Type B pancreatic cell (in vitro differentiated cells): Measurements from ENCODE around the gene DHX16. TPM values are rescaled to one million over a fixed set of nuclear protein-coding genes. Genes with fewer than 3 reads are reported as not detected.
A peak's percentile ranks its signal among the peaks of the same experiment; 100 is the strongest.

Source experiments
- DNase-seq: peaks from one replicate; pipeline ENCODE4 v3.0.0; 2021; ENCODE audit warnings: mixed read lengths; ENCODE audit not compliant: unreplicated experiment; ENCODE audit errors: extremely low spot score
- H3K27ac Mint-ChIP-seq: 2 replicates; pipeline ENCODE4 v1.8.0; 2021; ENCODE audit warnings: mild to moderate bottlenecking, mixed read lengths
- H3K27me3 Mint-ChIP-seq: 2 replicates; pipeline ENCODE4 v1.8.0; 2021; ENCODE audit warnings: mixed read lengths
- H3K36me3 Mint-ChIP-seq: 2 replicates; pipeline ENCODE4 v1.8.0; 2021; ENCODE audit warnings: mixed read lengths
- H3K4me1 Mint-ChIP-seq: one replicate; pipeline ENCODE4 v1.8.0; 2021; ENCODE audit warnings: mixed read lengths; ENCODE audit not compliant: unreplicated experiment
- H3K4me3 Mint-ChIP-seq: 2 replicates; pipeline ENCODE4 v1.8.0; 2021; ENCODE audit warnings: mild to moderate bottlenecking, mixed read lengths
- H3K9me3 Mint-ChIP-seq: 2 replicates; pipeline ENCODE4 v1.8.0; 2021; ENCODE audit warnings: mixed read lengths
- total RNA-seq: library from RNA; stranded (reverse); gene quantifications from 2 replicates; pipeline ENCODE4 v1.2.1, GENCODE V29; 2021; ENCODE audit warnings: low replicate concordance
- TF ChIP-seq, protein P1 (sequence below): fragments of 200-600 bp; sonication (generic); conservative IDR thresholded peaks from 2 replicates; pipeline ENCODE4 v1.5.0; 2021; ENCODE audit warnings: antibody characterized with exemption, mild to moderate bottlenecking

DHX16 gene
- total RNA-seq, 1 donor from 2014 or later, result 29.6 TPM

DNA sequence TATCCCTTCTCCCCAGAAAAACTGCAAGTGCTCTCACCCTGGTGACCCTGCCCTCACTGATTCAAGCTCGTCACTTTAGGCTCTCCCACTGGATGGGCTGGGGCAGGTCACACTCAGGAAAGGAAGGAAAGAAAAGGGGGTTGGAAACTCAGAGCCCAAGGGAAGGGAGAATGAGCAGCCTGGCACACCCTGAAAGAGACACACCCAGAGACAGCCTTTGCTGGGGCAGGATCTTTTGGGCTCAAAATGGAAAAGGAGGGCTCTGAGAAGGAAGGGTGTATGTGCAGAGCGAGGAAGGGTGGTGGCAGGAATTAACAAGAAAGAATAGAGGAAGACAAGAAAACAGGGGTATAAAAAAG, 11.2 kb upstream of the DHX16 start:
- Mint-ChIP-seq H3K4me3 (peak overlapping the region; percentile 87), H3K27ac (peak overlapping the region; percentile 59), H3K4me1 (peaks cover 59% of the 10 kb centered on the region), H3K9me3 (no peaks in the 10 kb centered on the region), H3K27me3 (no peaks in the 10 kb centered on the region), H3K36me3 (peaks cover 11% of the 10 kb centered on the region)
- TF ChIP-seq, protein P1, sequence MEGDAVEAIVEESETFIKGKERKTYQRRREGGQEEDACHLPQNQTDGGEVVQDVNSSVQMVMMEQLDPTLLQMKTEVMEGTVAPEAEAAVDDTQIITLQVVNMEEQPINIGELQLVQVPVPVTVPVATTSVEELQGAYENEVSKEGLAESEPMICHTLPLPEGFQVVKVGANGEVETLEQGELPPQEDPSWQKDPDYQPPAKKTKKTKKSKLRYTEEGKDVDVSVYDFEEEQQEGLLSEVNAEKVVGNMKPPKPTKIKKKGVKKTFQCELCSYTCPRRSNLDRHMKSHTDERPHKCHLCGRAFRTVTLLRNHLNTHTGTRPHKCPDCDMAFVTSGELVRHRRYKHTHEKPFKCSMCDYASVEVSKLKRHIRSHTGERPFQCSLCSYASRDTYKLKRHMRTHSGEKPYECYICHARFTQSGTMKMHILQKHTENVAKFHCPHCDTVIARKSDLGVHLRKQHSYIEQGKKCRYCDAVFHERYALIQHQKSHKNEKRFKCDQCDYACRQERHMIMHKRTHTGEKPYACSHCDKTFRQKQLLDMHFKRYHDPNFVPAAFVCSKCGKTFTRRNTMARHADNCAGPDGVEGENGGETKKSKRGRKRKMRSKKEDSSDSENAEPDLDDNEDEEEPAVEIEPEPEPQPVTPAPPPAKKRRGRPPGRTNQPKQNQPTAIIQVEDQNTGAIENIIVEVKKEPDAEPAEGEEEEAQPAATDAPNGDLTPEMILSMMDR, result no peak
- DNase-seq, result no peak

GRCh38 chr6:30683183-30683979, 10.6 kb upstream of the DHX16 start:
- Mint-ChIP-seq H3K27ac (peak overlapping the region; percentile 92), H3K36me3 (peaks cover 12% of the 10 kb centered on the region), H3K4me1 (peaks cover 59% of the 10 kb centered on the region), H3K4me3 (peak overlapping the region; percentile 87), H3K27me3 (no peaks in the 10 kb centered on the region), H3K9me3 (no peaks in the 10 kb centered on the region)
- TF ChIP-seq, protein P1, result no peak
- no peak for DNase-seq

DNA sequence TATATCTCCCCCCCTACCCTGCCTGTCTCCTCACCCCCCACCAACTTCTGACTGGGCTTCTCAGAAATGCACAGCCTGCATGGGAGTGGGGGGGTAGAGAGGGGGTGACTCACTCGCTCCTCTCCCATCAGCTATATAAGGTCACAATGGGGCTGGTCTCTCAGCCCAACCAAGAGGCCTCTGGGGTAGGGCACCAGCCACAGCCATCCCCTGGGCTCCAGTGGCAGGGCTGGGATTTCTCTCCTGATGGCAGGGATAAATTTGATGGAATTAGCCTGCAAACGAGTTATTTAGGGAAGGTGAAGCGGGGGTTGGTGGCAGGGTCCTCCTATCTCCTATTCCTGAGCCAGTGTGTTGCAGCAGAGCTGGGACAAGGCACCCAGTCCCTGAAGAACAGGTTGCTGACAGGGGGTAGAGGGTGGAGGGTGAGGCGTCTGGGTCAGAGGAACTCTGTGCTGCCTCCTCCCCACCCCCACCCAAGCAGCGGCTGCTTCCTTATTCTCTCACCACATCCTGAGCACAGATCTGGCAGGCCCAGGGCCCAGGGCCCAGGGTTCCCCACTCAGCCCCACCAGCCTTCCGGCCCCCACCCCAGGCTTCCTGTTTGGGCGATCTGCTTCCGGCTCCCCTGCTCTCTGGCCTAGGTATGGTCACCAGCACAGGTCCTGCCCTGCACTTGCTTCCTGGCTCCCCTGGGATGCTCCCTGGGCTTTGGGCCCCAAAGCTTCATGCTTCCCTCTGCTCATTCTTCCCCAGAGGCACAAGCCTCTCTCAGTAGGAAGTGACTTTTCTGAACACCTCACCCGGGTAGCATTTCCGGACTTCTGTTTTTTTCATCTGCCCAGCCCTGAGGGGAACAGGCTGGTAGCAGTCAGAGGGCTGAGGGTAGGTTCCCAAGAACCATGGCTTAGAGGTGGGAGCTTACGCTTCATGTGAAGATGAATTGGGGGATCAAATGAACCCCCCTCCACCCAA, 9.6 kb upstream of the DHX16 start:
- H3K27me3 Mint-ChIP-seq, result no peaks in the 10 kb centered on the region
- TF ChIP-seq, protein P1, result no peak
- no peaks in the 10 kb centered on the region for H3K9me3 Mint-ChIP-seq
- peak overlapping the region; percentile 87 for H3K4me3 Mint-ChIP-seq
- DNase-seq, result no peak
- peak overlapping the region; percentile 92 for H3K27ac Mint-ChIP-seq
- H3K4me1 Mint-ChIP-seq, result peaks cover 49% of the 10 kb centered on the region
- H3K36me3 Mint-ChIP-seq, result peaks cover 10% of the 10 kb centered on the region

DNA sequence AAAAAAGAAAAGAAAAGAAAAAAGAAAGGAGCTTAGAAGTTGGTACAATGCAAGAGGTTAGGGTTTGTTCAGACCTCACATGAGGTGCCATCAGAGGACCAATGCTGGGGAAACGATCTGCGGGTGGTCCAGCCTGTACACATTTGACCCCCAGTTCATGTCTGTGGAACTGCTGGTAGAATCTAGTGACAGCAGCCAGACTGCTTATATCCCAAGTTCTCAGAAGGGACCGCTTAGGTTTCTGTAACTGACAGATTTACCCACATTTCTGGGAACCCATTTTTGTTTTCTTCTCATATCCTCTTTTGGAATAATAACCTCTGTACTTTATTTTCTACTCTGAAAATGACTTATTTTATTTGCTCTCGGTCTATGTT, 8.9 kb upstream of the DHX16 start:
- Mint-ChIP-seq H3K9me3 (no peaks in the 10 kb centered on the region), H3K27ac (peak overlapping the region; percentile 92), H3K4me3 (peak overlapping the region; percentile 87), H3K36me3 (peaks cover 10% of the 10 kb centered on the region), H3K27me3 (no peaks in the 10 kb centered on the region), H3K4me1 (peaks cover 49% of the 10 kb centered on the region)
- DNase-seq, result no peak
- TF ChIP-seq, protein P1, result no peak

- no peak for DNase-seq
- H3K4me3 Mint-ChIP-seq, result peak overlapping the region; percentile 54
- no peaks in the 10 kb centered on the region for H3K27me3 Mint-ChIP-seq
- peaks cover 38% of the 10 kb centered on the region for H3K4me1 Mint-ChIP-seq
- peaks cover 10% of the 10 kb centered on the region for H3K36me3 Mint-ChIP-seq
- no peaks in the 10 kb centered on the region for H3K9me3 Mint-ChIP-seq
- TF ChIP-seq, protein P1, result no peak
- H3K27ac Mint-ChIP-seq, result no peak overlapping the region
Observed at GRCh38 chr6:30679765-30680535, 7.1 kb upstream of the DHX16 start.
